Pancreas (tissue), 10 donors: ENCODE results near the gene DLG1. TPM values are rescaled to one million over a fixed set of nuclear protein-coding genes. Genes with fewer than 3 reads are reported as not detected.
A peak's percentile ranks its signal among the peaks of the same experiment; 100 is the strongest.

Experiments
- ATAC-seq, 4 donors: fragments of 200-7000 bp; cut with Tn5 transposase; one replicate each; pipeline versions ENCODE4 v1.8.0 to v1.9.1; 2020; ENCODE audit warnings: mild to moderate bottlenecking in 4 of 4, moderate library complexity in 4 of 4
- DNase-seq, 6 donors: peaks; one replicate each; pipeline ENCODE4 v3.0.0-alpha.2; 2020
- FAIRE-seq: peaks from 2 replicates; lab custom pipeline; 2012; peaks lifted over from hg19 to GRCh38; lab: Jason Lieb, UNC
- H3K27ac ChIP-seq, 4 donors: fragments of 200-600 bp; sonication (generic); 1 replicate in 3 of 4; 2 replicates in 1 of 4; pipeline versions ENCODE4 v1.5.0 to v1.8.0; 2020
- H3K27me3 ChIP-seq, 4 donors: fragments of 200-600 bp; one replicate each; pipeline ENCODE4 v1.8.0; 2021
- H3K36me3 ChIP-seq, 3 donors: fragments of 200-600 bp; sonication (generic) in 1 of 3; one replicate each; pipeline versions ENCODE4 v1.5.0 to v1.8.0; 2020 to 2021
- H3K4me1 ChIP-seq, 3 donors: fragments of 200-600 bp; one replicate each; pipeline ENCODE4 v1.8.0; 2021
- H3K4me3 ChIP-seq, 4 donors: fragments of 200-600 bp; sonication (generic) in 2 of 4; one replicate each; pipeline versions ENCODE4 v1.5.0 to v1.8.0; 2020 to 2021
- H3K9me3 ChIP-seq, 4 donors: fragments of 200-600 bp; one replicate each; pipeline ENCODE4 v1.8.0; 2021
- CTCF ChIP-seq, 4 donors: fragments of 200-600 bp; sonication (generic) in 3 of 4; IDR thresholded peaks; one replicate each; pipeline versions ENCODE4 v1.5.0 to v1.8.0; 2021; ENCODE audit warnings: antibody characterized with exemption in 4 of 4
- WGBS, 2 donors: extraction: QIAGEN DNeasy Blood & Tissue Kit; methylation state at CpG; one replicate each; pipeline ENCODE4 v1.1.7; 2013; 5-methylcytosine and 5-hydroxymethylcytosine counted together
- intact Hi-C, 3 donors: fragments of 100-400 bp; cut with DNase I; formaldehyde crosslinking; loops; one replicate each; pipeline versions ENCODE4 v1.11.1 to v1.14.2; 2022
- polyA plus RNA-seq, 2 donors: library from polyadenylated mRNA; stranded (reverse); fragments of 200-250 nt; gene quantifications; one replicate each; pipeline ENCODE4 v1.2.3, GENCODE V29; 2013
- total RNA-seq, 6 donors: library from RNA; stranded (reverse); fragmentation: NEBNext Ultra II Directional in 4 of 6; extraction: Animal tissue kit (Norgen Biotek cat#: 25700) in 4 of 6; gene quantifications; one replicate each; pipeline versions ENCODE4 v1.2.1 to v1.2.4, GENCODE V29; 2021 to 2023
- donor health status: healthy with polysubstance abuse.
- donor health status: DM: no; HTN: no; CAD: no; lungs with moderate emphysema.
- donor health status: DM: no; HTN: no; CAD: no.
- donor health status: control.
- donor health status: control.
- donor health status: Bipolar disorder and iron deficiency.
- donor health status: DM: yes; HTN: yes; CAD: no.
- donor health status: DM: no; HTN: no; CAD: no.
- donor health status: DM: no; HTN: no; CAD: no.
- donor health status: DM: yes; HTN: yes; CAD: no.

DLG1 gene
- total and polyA plus RNA-seq, 8 donors = 15.9 to 47.9 (median 28.6) TPM

- no peaks in the 10 kb centered on the region for H3K4me1 ChIP-seq
- no peak for TF ChIP-seq CTCF (IDR thresholded peaks at IDR 0.05)
- DNase-seq (no peak), ATAC-seq (no peak), FAIRE-seq (no peak)
- H3K9me3 ChIP-seq = no peaks in the 10 kb centered on the region
- WGBS, 2 donors = 97 to 98% methylated on average over 2 of the region's 2 CpGs
- intact Hi-C loops = no loop called here
- H3K4me3 ChIP-seq = no peak overlapping the region
- no peak overlapping the region for H3K27ac ChIP-seq
- H3K36me3 ChIP-seq = no peaks in the 10 kb centered on the region
- no peaks in the 10 kb centered on the region for H3K27me3 ChIP-seq
These were observed 57.2 kb downstream of the DLG1 start for GRCh38 chr3:197241173-197241572.

- no peaks in the 10 kb centered on the region for H3K36me3 ChIP-seq
- no peaks in the 10 kb centered on the region for H3K27me3 ChIP-seq
- DNase-seq (no peak), FAIRE-seq (no peak), ATAC-seq (no peak)
- no peak overlapping the region for H3K27ac ChIP-seq
- H3K9me3 ChIP-seq = no peaks in the 10 kb centered on the region
- no peaks in the 10 kb centered on the region for H3K4me1 ChIP-seq
- WGBS, 2 donors = 94 to 95% methylated on average over 1 of the region's 1 CpG
- intact Hi-C loops = no loop called here
- no peak for TF ChIP-seq CTCF (IDR thresholded peaks at IDR 0.05)
- H3K4me3 ChIP-seq = no peak overlapping the region
These were observed 58.6 kb downstream of the DLG1 start for GRCh38 chr3:197239857-197240256.

- ATAC-seq (no peak), DNase-seq (no peak), FAIRE-seq (peak; percentile 45)
- H3K27ac ChIP-seq = no peak overlapping the region
- intact Hi-C loops = no loop called here
- H3K4me1 ChIP-seq = no peaks in the 10 kb centered on the region
- H3K36me3 ChIP-seq = no peaks in the 10 kb centered on the region
- no peak overlapping the region for H3K4me3 ChIP-seq
- no peaks in the 10 kb centered on the region for H3K27me3 ChIP-seq
- H3K9me3 ChIP-seq = no peaks in the 10 kb centered on the region
- WGBS, 2 donors = 74 to 76% methylated on average over 1 of the region's 1 CpG
- no peak for TF ChIP-seq CTCF (IDR thresholded peaks at IDR 0.05)
These were observed 59.6 kb downstream of the DLG1 start for GRCh38 chr3:197238842-197239241.

- no peak for DNase-seq
- no peaks in the 10 kb centered on the region for H3K36me3 ChIP-seq
- FAIRE-seq = no peak
- ATAC-seq = no peak
- no peaks in the 10 kb centered on the region for H3K27me3 ChIP-seq
- no peaks in the 10 kb centered on the region for H3K4me1 ChIP-seq
- H3K27ac ChIP-seq = no peak overlapping the region
- intact Hi-C loops = no loop called here
- H3K4me3 ChIP-seq = no peak overlapping the region
- no peaks in the 10 kb centered on the region for H3K9me3 ChIP-seq
- TF ChIP-seq CTCF (IDR thresholded peaks at IDR 0.05) = no peak
- 96% methylated on average over 4 of the region's 4 CpGs for WGBS, 2 donors
These were observed 60.5 kb downstream of the DLG1 start for GRCh38 chr3:197237897-197238296.

GRCh38 chr3:197236362-197236761 is 62.0 kb downstream of the DLG1 start:
- Histone ChIP-seq H3K27ac (no peak overlapping the region), H3K9me3 (no peaks in the 10 kb centered on the region), H3K4me1 (no peaks in the 10 kb centered on the region), H3K4me3 (no peak overlapping the region), H3K36me3 (no peaks in the 10 kb centered on the region), H3K27me3 (no peaks in the 10 kb centered on the region)
- ATAC-seq (peak in 1 of 4 donors; percentile 48), DNase-seq (no peak), FAIRE-seq (no peak)
- TF ChIP-seq CTCF (IDR thresholded peaks at IDR 0.05) = no peak
- WGBS, 2 donors = 78 to 82% methylated on average over 4 of the region's 4 CpGs
- intact Hi-C loops = no loop called here
